Small intestine (tissue), 7 donors: ENCODE measurements around the gene KIAA1755. TPM values are rescaled to one million over a fixed set of nuclear protein-coding genes. Genes with fewer than 3 reads are reported as not detected.

Experiments used
- DNase-seq, 2 donors: peaks; one replicate each; pipeline versions ENCODE4 v3.0.0 to v3.0.0-alpha.2; 2013
- FAIRE-seq: peaks from 2 replicates; lab custom pipeline; 2012; peaks lifted over from hg19 to GRCh38; lab: Jason Lieb, UNC
- H3K27ac ChIP-seq, 3 donors: one replicate each; pipeline ENCODE4 v1.5.1; 2013; ENCODE audit warnings: low read length in 2 of 3, mild to moderate bottlenecking in 2 of 3, control low read depth in 1 of 3, inconsistent platforms in 1 of 3, low read depth in 1 of 3, moderate library complexity in 1 of 3
- H3K27me3 ChIP-seq, 3 donors: one replicate each; pipeline ENCODE4 v1.6.1; 2013; ENCODE audit warnings: low read length in 3 of 3, inconsistent platforms in 1 of 3; ENCODE audit not compliant: control insufficient read depth in 3 of 3, insufficient read depth in 3 of 3
- H3K36me3 ChIP-seq, 3 donors: one replicate each; pipeline ENCODE4 v1.6.1; 2013; ENCODE audit warnings: low read length in 3 of 3, inconsistent platforms in 1 of 3, low read depth in 1 of 3, mild to moderate bottlenecking in 1 of 3, moderate library complexity in 1 of 3; ENCODE audit not compliant: control insufficient read depth in 3 of 3, insufficient read depth in 2 of 3
- H3K4me1 ChIP-seq, 3 donors: one replicate each; pipeline ENCODE4 v1.6.1; 2013; ENCODE audit warnings: low read length in 2 of 3, inconsistent platforms in 1 of 3, low read depth in 1 of 3, mild to moderate bottlenecking in 1 of 3, moderate library complexity in 1 of 3; ENCODE audit not compliant: control insufficient read depth in 3 of 3, insufficient read depth in 2 of 3
- H3K4me3 ChIP-seq, 3 donors: one replicate each; pipeline ENCODE4 v1.5.1; 2013; ENCODE audit warnings: low read length in 3 of 3, control low read depth in 1 of 3, inconsistent platforms in 1 of 3, low read depth in 1 of 3, mild to moderate bottlenecking in 1 of 3, moderate library complexity in 1 of 3
- H3K9me3 ChIP-seq, 2 donors: one replicate each; pipeline ENCODE4 v1.6.1; 2013; ENCODE audit warnings: low read depth in 1 of 2, low read length in 1 of 2; ENCODE audit not compliant: control insufficient read depth in 2 of 2, insufficient read depth in 1 of 2
- WGBS, 3 donors: extraction: QIAGEN DNeasy Blood & Tissue Kit; methylation state at CpG; one replicate each; pipeline ENCODE4 v1.1.7; 2013; 5-methylcytosine and 5-hydroxymethylcytosine counted together
- polyA plus RNA-seq, 4 donors: library from polyadenylated mRNA; stranded (reverse) in 3 of 4; unstranded in 1 of 4; fragments of 200-250 nt in 3 of 4; fragments of 120-200 nt in 1 of 4; gene quantifications; one replicate each; pipeline versions ENCODE4 v1.2.1 to v1.2.3, GENCODE V29; 2013
- donor health status: healthy with polysubstance abuse.
- donor health status: control.
- donor health status: control.
- donor health status: Bipolar disorder and iron deficiency.
- donor health status: healthy.

KIAA1755 gene
- polyA plus RNA-seq, 4 donors: 0.45 to 5.6 (median 1.5) TPM

GRCh38 chr20:38214256-38215193, 46.0 kb downstream of the KIAA1755 start:
- no peaks in the 10 kb centered on the region for H3K9me3 ChIP-seq
- 62 to 65% (median 62%) methylated on average over 19 of the region's 19 CpGs for WGBS, 3 donors
- FAIRE-seq (no peak), DNase-seq (no peak)
- no peak overlapping the region for H3K4me3 ChIP-seq
- H3K27ac ChIP-seq: no peak overlapping the region
- H3K36me3 ChIP-seq: no peaks in the 10 kb centered on the region
- H3K4me1 ChIP-seq: no peaks in the 10 kb centered on the region
- peaks cover 0 to 4% (median 0%) of the 10 kb centered on the region in 3 donors for H3K27me3 ChIP-seq

GRCh38 chr20:38213607-38213940, 47.0 kb downstream of the KIAA1755 start:
- FAIRE-seq: no peak
- H3K9me3 ChIP-seq: no peaks in the 10 kb centered on the region
- 92 to 99% (median 94%) methylated on average over 5 of the region's 5 CpGs for WGBS, 3 donors
- no peaks in the 10 kb centered on the region for H3K4me1 ChIP-seq
- no peak overlapping the region for H3K4me3 ChIP-seq
- H3K27ac ChIP-seq: no peak overlapping the region
- H3K36me3 ChIP-seq: no peaks in the 10 kb centered on the region
- no peak for DNase-seq
- peaks cover 0 to 4% (median 0%) of the 10 kb centered on the region in 3 donors for H3K27me3 ChIP-seq

- Histone ChIP-seq H3K4me3 (no peak overlapping the region), H3K9me3 (no peaks in the 10 kb centered on the region), H3K27me3 (peaks cover 0 to 4% (median 0%) of the 10 kb centered on the region in 3 donors), H3K36me3 (no peaks in the 10 kb centered on the region), H3K4me1 (no peaks in the 10 kb centered on the region), H3K27ac (no peak overlapping the region)
- FAIRE-seq (no peak), DNase-seq (no peak)
- 63 to 70% (median 67%) methylated on average over 18 of the region's 18 CpGs for WGBS, 3 donors
Observed at GRCh38 chr20:38212806-38213606, 47.5 kb downstream of the KIAA1755 start.

- no peaks in the 10 kb centered on the region for H3K4me1 ChIP-seq
- H3K4me3 ChIP-seq: no peak overlapping the region
- WGBS, 3 donors: 71 to 75% (median 72%) methylated on average over 9 of the region's 9 CpGs
- FAIRE-seq: no peak
- no peaks in the 10 kb centered on the region for H3K9me3 ChIP-seq
- no peak overlapping the region for H3K27ac ChIP-seq
- H3K36me3 ChIP-seq: no peaks in the 10 kb centered on the region
- peaks cover 0 to 4% (median 0%) of the 10 kb centered on the region in 3 donors for H3K27me3 ChIP-seq
- no peak for DNase-seq
Observed at GRCh38 chr20:38211200-38212097, 49.1 kb downstream of the KIAA1755 start.

- no peak overlapping the region for H3K27ac ChIP-seq
- H3K9me3 ChIP-seq: no peaks in the 10 kb centered on the region
- FAIRE-seq (no peak), DNase-seq (no peak)
- H3K36me3 ChIP-seq: no peaks in the 10 kb centered on the region
- H3K27me3 ChIP-seq: peaks cover 0 to 4% (median 0%) of the 10 kb centered on the region in 3 donors
- WGBS, 3 donors: 51 to 56% (median 52%) methylated on average over 6 of the region's 6 CpGs
- no peak overlapping the region for H3K4me3 ChIP-seq
- no peaks in the 10 kb centered on the region for H3K4me1 ChIP-seq
Observed at GRCh38 chr20:38210741-38211140, 49.8 kb downstream of the KIAA1755 start.

GRCh38 chr20:38209736-38210405, 50.7 kb downstream of the KIAA1755 start:
- H3K27me3 ChIP-seq: peaks cover 0 to 4% (median 0%) of the 10 kb centered on the region in 3 donors
- no peaks in the 10 kb centered on the region for H3K36me3 ChIP-seq
- DNase-seq (no peak), FAIRE-seq (no peak)
- H3K4me3 ChIP-seq: no peak overlapping the region
- WGBS, 3 donors: 81 to 95% (median 87%) methylated on average over 3 of the region's 3 CpGs
- no peaks in the 10 kb centered on the region for H3K9me3 ChIP-seq
- no peaks in the 10 kb centered on the region for H3K4me1 ChIP-seq
- no peak overlapping the region for H3K27ac ChIP-seq

- Histone ChIP-seq H3K36me3 (no peaks in the 10 kb centered on the region), H3K4me1 (no peaks in the 10 kb centered on the region), H3K27me3 (peaks cover 0 to 4% (median 0%) of the 10 kb centered on the region in 3 donors), H3K27ac (no peak overlapping the region), H3K9me3 (no peaks in the 10 kb centered on the region), H3K4me3 (no peak overlapping the region)
- 64 to 73% (median 69%) methylated on average over 4 of the region's 4 CpGs for WGBS, 3 donors
- no peak for FAIRE-seq
- DNase-seq: no peak
Observed at GRCh38 chr20:38209054-38209675, 51.4 kb downstream of the KIAA1755 start.
